Thoracic aorta (tissue), 2 donors: ENCODE measurements around the gene DUSP9. TPM values are rescaled to one million over a fixed set of nuclear protein-coding genes. Genes with fewer than 3 reads are reported as not detected.
"Not testable (repeated sequence)": the region's sequence is repeated elsewhere in the genome, so short reads cannot be mapped to it uniquely, and the experiment has no call there.

Experiments
- ATAC-seq: fragments of 150-250 bp; one replicate; pipeline ENCODE4 v1.8.0; 2017; ENCODE audit warnings: low read depth; ENCODE audit not compliant: insufficient number of reproducible peaks, low FRiP score
- DNase-seq: peaks from one replicate; pipeline ENCODE4 v3.0.0-alpha.2; 2020; ENCODE audit warnings: low spot score
- H3K27ac ChIP-seq, 2 donors: fragments of 200-600 bp; sonication (generic); 1 replicate in 1 of 2; 2 replicates in 1 of 2; pipeline ENCODE4 v1.5.1; 2016; ENCODE audit warnings: mild to moderate bottlenecking in 2 of 2, moderate library complexity in 2 of 2
- H3K27me3 ChIP-seq: fragments of 200-600 bp; sonication (generic); replicated peaks from 2 replicates; pipeline ENCODE4 v1.6.0; 2016; ENCODE audit warnings: mild to moderate bottlenecking; ENCODE audit not compliant: insufficient read depth
- H3K36me3 ChIP-seq: fragments of 200-600 bp; sonication (generic); one replicate; pipeline ENCODE4 v1.5.1; 2016
- H3K4me1 ChIP-seq, 2 donors: fragments of 200-600 bp; sonication (generic); 1 replicate in 1 of 2; 2 replicates in 1 of 2; pipeline versions ENCODE4 v1.5.1 to v1.6.0; 2016; ENCODE audit warnings: low read depth in 2 of 2, mild to moderate bottlenecking in 1 of 2; ENCODE audit not compliant: control insufficient read depth in 1 of 2
- H3K4me3 ChIP-seq: fragments of 200-600 bp; sonication (generic); 2 replicates; pipeline ENCODE4 v1.5.1; 2016; ENCODE audit warnings: mild to moderate bottlenecking
- H3K9me3 ChIP-seq: fragments of 200-600 bp; sonication (generic); 2 replicates; pipeline ENCODE4 v1.5.1; 2016
- CTCF ChIP-seq: fragments of 200-600 bp; sonication (generic); IDR thresholded peaks from one replicate; pipeline ENCODE4 v1.5.1; 2019; ENCODE audit warnings: antibody characterized with exemption
- total RNA-seq, 2 donors: library from RNA; depleted of rRNA; stranded (reverse); fragments of >200 nt; gene quantifications; one replicate each; pipeline versions ENCODE4 v1.1.0 to v1.2.3, GENCODE V29; 2016

DUSP9 gene
- total RNA-seq, 2 donors from 2014 or later: not detected

GRCh38 chrX:153693216-153694086 lies 46.4 kb downstream of the DUSP9 start:
- no peaks in the 10 kb centered on the region for H3K27me3 ChIP-seq
- TF ChIP-seq CTCF: no peak
- ATAC-seq: no peak

DNA sequence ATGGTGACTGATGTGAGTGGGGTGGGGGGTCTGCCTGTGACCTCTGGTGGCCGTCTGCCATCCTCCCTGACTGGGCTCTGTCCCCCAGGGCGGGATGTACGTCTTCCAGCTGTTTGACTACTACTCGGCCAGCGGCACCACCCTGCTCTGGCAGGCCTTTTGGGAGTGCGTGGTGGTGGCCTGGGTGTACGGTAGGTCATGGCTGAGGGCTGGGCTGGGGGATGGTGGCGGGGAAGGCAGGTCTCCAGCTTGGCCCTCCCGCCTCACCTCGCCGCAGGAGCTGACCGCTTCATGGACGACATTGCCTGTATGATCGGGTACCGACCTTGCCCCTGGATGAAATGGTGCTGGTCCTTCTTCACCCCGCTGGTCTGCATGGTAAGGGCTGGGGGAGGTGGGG lies 47.3 kb downstream of the DUSP9 start:
- not testable (repeated sequence) for ATAC-seq, H3K27ac ChIP-seq, H3K27me3 ChIP-seq, H3K4me1 ChIP-seq, H3K9me3 ChIP-seq, DNase-seq, H3K4me3 ChIP-seq, H3K36me3 ChIP-seq

More at GRCh38 chrX:153693216-153694086, 46.4 kb downstream of the DUSP9 start:
- Histone ChIP-seq H3K4me1 (peaks cover 0 to 8% of the 10 kb centered on the region in 2 donors), H3K4me3 (no peak overlapping the region), H3K36me3 (no peaks in the 10 kb centered on the region), H3K27ac (no peak overlapping the region), H3K9me3 (no peaks in the 10 kb centered on the region)
- DNase-seq: no peak

- Histone ChIP-seq H3K36me3 (no peaks in the 10 kb centered on the region), H3K9me3 (no peaks in the 10 kb centered on the region), H3K27me3 (no peaks in the 10 kb centered on the region), H3K4me1 (peaks cover 0 to 5% of the 10 kb centered on the region in 2 donors), H3K4me3 (no peak overlapping the region), H3K27ac (no peak overlapping the region)
- ATAC-seq (no peak), DNase-seq (no peak)
- no peak for TF ChIP-seq CTCF
Observed at GRCh38 chrX:153694687-153695270, 47.8 kb downstream of the DUSP9 start.

DNA sequence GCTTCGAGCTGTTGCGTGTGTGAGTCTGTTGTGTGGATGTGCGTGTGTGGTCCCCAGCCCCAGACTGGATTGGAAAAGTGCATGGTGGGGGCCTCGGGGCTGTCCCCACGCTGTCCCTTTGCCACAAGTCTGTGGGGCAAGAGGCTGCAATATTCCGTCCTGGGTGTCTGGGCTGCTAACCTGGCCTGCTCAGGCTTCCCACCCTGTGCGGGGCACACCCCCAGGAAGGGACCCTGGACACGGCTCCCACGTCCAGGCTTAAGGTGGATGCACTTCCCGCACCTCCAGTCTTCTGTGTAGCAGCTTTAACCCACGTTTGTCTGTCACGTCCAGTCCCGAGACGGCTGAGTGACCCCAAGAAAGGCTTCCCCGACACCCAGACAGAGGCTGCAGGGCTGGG lies 49.1 kb downstream of the DUSP9 start:
- Histone ChIP-seq H3K27me3 (no peaks in the 10 kb centered on the region), H3K9me3 (no peaks in the 10 kb centered on the region), H3K27ac (no peak overlapping the region), H3K4me3 (no peak overlapping the region), H3K4me1 (no peaks in the 10 kb centered on the region), H3K36me3 (no peaks in the 10 kb centered on the region)
- no peak for TF ChIP-seq CTCF
- DNase-seq: no peak
- no peak for ATAC-seq

- H3K36me3 ChIP-seq, H3K4me1 ChIP-seq, ATAC-seq, H3K27me3 ChIP-seq, DNase-seq, H3K27ac ChIP-seq, H3K9me3 ChIP-seq, H3K4me3 ChIP-seq: not testable (repeated sequence)
Observed at GRCh38 chrX:153696538-153696937, 49.5 kb downstream of the DUSP9 start.

GRCh38 chrX:153696986-153697722 lies 50.2 kb downstream of the DUSP9 start:
- H3K27ac ChIP-seq, H3K9me3 ChIP-seq, H3K36me3 ChIP-seq, ATAC-seq, H3K27me3 ChIP-seq, H3K4me1 ChIP-seq, DNase-seq, H3K4me3 ChIP-seq: not testable (repeated sequence)
